ENCODE results near the gene DTL. TPM values are rescaled to one million over a fixed set of nuclear protein-coding genes. Genes with fewer than 3 reads are reported as not detected.
"Not testable (repeated sequence)": the region's sequence is repeated elsewhere in the genome, so short reads cannot be mapped to it uniquely, and the experiment has no call there.

DTL gene
- total RNA-seq (23.4 TPM), polyA plus RNA-seq (0.71 TPM)
- long read RNA-seq, donor 1, full-length matches to known transcripts: 3 of 3 reads
- long read RNA-seq, donor 1, partial matches to known transcripts: 0 of 3 reads
- long read RNA-seq, donor 1, other reads (novel, unspliced or antisense): 0 of 3 reads
- long read RNA-seq, donor 2, full-length matches to known transcripts: 13 of 3,758 reads
- long read RNA-seq, donor 2, partial matches to known transcripts: 3,745 of 3,758 reads
- long read RNA-seq, donor 2, other reads (novel, unspliced or antisense): 0 of 3,758 reads
- long read RNA-seq, donor 3, full-length matches to known transcripts: 7 of 3,906 reads
- long read RNA-seq, donor 3, partial matches to known transcripts: 3,899 of 3,906 reads
- long read RNA-seq, donor 3, other reads (novel, unspliced or antisense): 0 of 3,906 reads
- long read RNA-seq, donor 4, full-length matches to known transcripts: 2 of 16 reads
- long read RNA-seq, donor 4, partial matches to known transcripts: 14 of 16 reads
- long read RNA-seq, donor 4, other reads (novel, unspliced or antisense): 0 of 16 reads
- long read RNA-seq, donor 5, full-length matches to known transcripts: 7 of 5,306 reads
- long read RNA-seq, donor 5, partial matches to known transcripts: 5,299 of 5,306 reads
- long read RNA-seq, donor 5, other reads (novel, unspliced or antisense): 0 of 5,306 reads
- long read RNA-seq, donor 6, full-length matches to known transcripts: 5 of 11 reads
- long read RNA-seq, donor 6, partial matches to known transcripts: 6 of 11 reads
- long read RNA-seq, donor 6, other reads (novel, unspliced or antisense): 0 of 11 reads
- long read RNA-seq, donor 7, full-length matches to known transcripts: 6 of 22 reads
- long read RNA-seq, donor 7, partial matches to known transcripts: 16 of 22 reads
- long read RNA-seq, donor 7, other reads (novel, unspliced or antisense): 0 of 22 reads
- long read RNA-seq, donor 8, full-length matches to known transcripts: 4 of 14 reads
- long read RNA-seq, donor 8, partial matches to known transcripts: 10 of 14 reads
- long read RNA-seq, donor 8, other reads (novel, unspliced or antisense): 0 of 14 reads
- long read RNA-seq, donor 9, full-length matches to known transcripts: 6 of 14 reads
- long read RNA-seq, donor 9, partial matches to known transcripts: 8 of 14 reads
- long read RNA-seq, donor 9, other reads (novel, unspliced or antisense): 0 of 14 reads
- long read RNA-seq, donor 10, full-length matches to known transcripts: 6 of 11 reads
- long read RNA-seq, donor 10, partial matches to known transcripts: 5 of 11 reads
- long read RNA-seq, donor 10, other reads (novel, unspliced or antisense): 0 of 11 reads

- peak within 1 kb of the TSS; percentile 82 to 89 for H3K4me3 ChIP-seq (ENCODE audit: low read length in 2 of 2)
- H3K27ac ChIP-seq (ENCODE audit: low read depth in 1 of 2, low read length in 1 of 2): peak within 1 kb of the TSS; percentile 89 to 96
- DNase-seq (ENCODE audit: low read depth in 6 of 9, low spot score in 9 of 9): peak; percentile 97 to 100 (median 99)
- peaks cover 3 to 9% of the 10 kb centered on the region in 2 donors for H3K4me1 ChIP-seq (ENCODE audit: control insufficient read depth in 2 of 2, insufficient read depth in 2 of 2, low read length in 2 of 2)
- no peaks in the 10 kb centered on the region for H3K9me3 ChIP-seq (ENCODE audit: control insufficient read depth in 2 of 2, insufficient read depth in 1 of 2, low read length in 1 of 2)
- no peaks in the 10 kb centered on the region for H3K36me3 ChIP-seq (ENCODE audit: control insufficient read depth in 2 of 2, insufficient read depth in 2 of 2, low read length in 1 of 2)
- H3K27me3 ChIP-seq (ENCODE audit: control insufficient read depth in 2 of 2, insufficient read depth in 1 of 2, low read length in 1 of 2): no peaks in the 10 kb centered on the region
- WGBS: under 1% methylated on average over 53 of the region's 53 CpGs
Observed at GRCh38 chr1:212035123-212035834, at the start of gene DTL, which contains the start of gene INTS7. Gene DTL, plus strand, starts transcription at chr1:212035748. Its CDS starts 143 bp downstream, at chr1:212035891. Gene INTS7, minus strand, starts transcription at chr1:212035557. Its CDS starts 120 bp downstream, at chr1:212035437.

- H3K36me3 ChIP-seq (ENCODE audit: control insufficient read depth in 2 of 2, insufficient read depth in 2 of 2, low read length in 1 of 2): peaks cover 15 to 34% of the 10 kb centered on the region in 2 donors
- no peak overlapping the region for H3K27ac ChIP-seq (ENCODE audit: low read depth in 1 of 2, low read length in 1 of 2)
- no peak for DNase-seq (ENCODE audit: low read depth in 6 of 9, low spot score in 9 of 9)
- H3K4me1 ChIP-seq (ENCODE audit: control insufficient read depth in 2 of 2, insufficient read depth in 2 of 2, low read length in 2 of 2): no peaks in the 10 kb centered on the region
- no peaks in the 10 kb centered on the region for H3K9me3 ChIP-seq (ENCODE audit: control insufficient read depth in 2 of 2, insufficient read depth in 1 of 2, low read length in 1 of 2)
- 98% methylated on average over 7 of the region's 7 CpGs for WGBS
- no peak overlapping the region for H3K4me3 ChIP-seq (ENCODE audit: low read length in 2 of 2)
- H3K27me3 ChIP-seq (ENCODE audit: control insufficient read depth in 2 of 2, insufficient read depth in 1 of 2, low read length in 1 of 2): no peaks in the 10 kb centered on the region
Observed at GRCh38 chr1:211986628-211987254, 48.8 kb upstream of the DTL start.

- DNase-seq (ENCODE audit: low read depth in 6 of 9, low spot score in 9 of 9): no peak
- H3K4me1 ChIP-seq (ENCODE audit: control insufficient read depth in 2 of 2, insufficient read depth in 2 of 2, low read length in 2 of 2): no peaks in the 10 kb centered on the region
Observed at GRCh38 chr1:211991695-211992094, 43.9 kb upstream of the DTL start.

GRCh38 chr1:211997426-211997825 lies 38.1 kb upstream of the DTL start:
- H3K4me1 ChIP-seq (ENCODE audit: control insufficient read depth in 2 of 2, insufficient read depth in 2 of 2, low read length in 2 of 2); DNase-seq (ENCODE audit: low read depth in 6 of 9, low spot score in 9 of 9); H3K9me3 ChIP-seq (ENCODE audit: control insufficient read depth in 2 of 2, insufficient read depth in 1 of 2, low read length in 1 of 2); H3K27ac ChIP-seq (ENCODE audit: low read depth in 1 of 2, low read length in 1 of 2); H3K4me3 ChIP-seq (ENCODE audit: low read length in 2 of 2); H3K27me3 ChIP-seq (ENCODE audit: control insufficient read depth in 2 of 2, insufficient read depth in 1 of 2, low read length in 1 of 2): not testable (repeated sequence)
- WGBS: 98% methylated on average over 4 of the region's 4 CpGs
- peaks cover 8 to 28% of the 10 kb centered on the region in 2 donors for H3K36me3 ChIP-seq (ENCODE audit: control insufficient read depth in 2 of 2, insufficient read depth in 2 of 2, low read length in 1 of 2)

More at GRCh38 chr1:211991695-211992094, 43.9 kb upstream of the DTL start:
- H3K27me3 ChIP-seq (ENCODE audit: control insufficient read depth in 2 of 2, insufficient read depth in 1 of 2, low read length in 1 of 2): no peaks in the 10 kb centered on the region
- H3K9me3 ChIP-seq (ENCODE audit: control insufficient read depth in 2 of 2, insufficient read depth in 1 of 2, low read length in 1 of 2): no peaks in the 10 kb centered on the region
- no peak overlapping the region for H3K27ac ChIP-seq (ENCODE audit: low read depth in 1 of 2, low read length in 1 of 2)
- no peak overlapping the region for H3K4me3 ChIP-seq (ENCODE audit: low read length in 2 of 2)
- H3K36me3 ChIP-seq (ENCODE audit: control insufficient read depth in 2 of 2, insufficient read depth in 2 of 2, low read length in 1 of 2): peaks cover 6 to 22% of the 10 kb centered on the region in 2 donors

- Histone ChIP-seq H3K27ac (ENCODE audit: low read depth in 1 of 2, low read length in 1 of 2) (no peak overlapping the region), H3K27me3 (ENCODE audit: control insufficient read depth in 2 of 2, insufficient read depth in 1 of 2, low read length in 1 of 2) (no peaks in the 10 kb centered on the region), H3K4me1 (ENCODE audit: control insufficient read depth in 2 of 2, insufficient read depth in 2 of 2, low read length in 2 of 2) (no peaks in the 10 kb centered on the region), H3K36me3 (ENCODE audit: control insufficient read depth in 2 of 2, insufficient read depth in 2 of 2, low read length in 1 of 2) (peaks cover 7 to 28% of the 10 kb centered on the region in 2 donors), H3K9me3 (ENCODE audit: control insufficient read depth in 2 of 2, insufficient read depth in 1 of 2, low read length in 1 of 2) (peaks cover 0 to under 1% of the 10 kb centered on the region in 2 donors), H3K4me3 (ENCODE audit: low read length in 2 of 2) (no peak overlapping the region)
- 97% methylated on average over 3 of the region's 3 CpGs for WGBS
- DNase-seq (ENCODE audit: low read depth in 6 of 9, low spot score in 9 of 9): no peak
Observed at GRCh38 chr1:212002536-212002935, 33.0 kb upstream of the DTL start.

- 90% methylated on average over 7 of the region's 7 CpGs for WGBS
- Histone ChIP-seq H3K4me1 (ENCODE audit: control insufficient read depth in 2 of 2, insufficient read depth in 2 of 2, low read length in 2 of 2) (no peaks in the 10 kb centered on the region), H3K4me3 (ENCODE audit: low read length in 2 of 2) (no peak overlapping the region), H3K9me3 (ENCODE audit: control insufficient read depth in 2 of 2, insufficient read depth in 1 of 2, low read length in 1 of 2) (no peaks in the 10 kb centered on the region), H3K27ac (ENCODE audit: low read depth in 1 of 2, low read length in 1 of 2) (no peak overlapping the region), H3K27me3 (ENCODE audit: control insufficient read depth in 2 of 2, insufficient read depth in 1 of 2, low read length in 1 of 2) (no peaks in the 10 kb centered on the region), H3K36me3 (ENCODE audit: control insufficient read depth in 2 of 2, insufficient read depth in 2 of 2, low read length in 1 of 2) (peaks cover 13 to 31% of the 10 kb centered on the region in 2 donors)
- DNase-seq (ENCODE audit: low read depth in 6 of 9, low spot score in 9 of 9): no peak
Observed at GRCh38 chr1:212004895-212005608, 30.5 kb upstream of the DTL start.

- H3K4me1 ChIP-seq (ENCODE audit: control insufficient read depth in 2 of 2, insufficient read depth in 2 of 2, low read length in 2 of 2): no peaks in the 10 kb centered on the region
- no peaks in the 10 kb centered on the region for H3K9me3 ChIP-seq (ENCODE audit: control insufficient read depth in 2 of 2, insufficient read depth in 1 of 2, low read length in 1 of 2)
- H3K27ac ChIP-seq (ENCODE audit: low read depth in 1 of 2, low read length in 1 of 2): no peak overlapping the region
- no peak for DNase-seq (ENCODE audit: low read depth in 6 of 9, low spot score in 9 of 9)
- H3K27me3 ChIP-seq (ENCODE audit: control insufficient read depth in 2 of 2, insufficient read depth in 1 of 2, low read length in 1 of 2): no peaks in the 10 kb centered on the region
- peaks cover 9 to 35% of the 10 kb centered on the region in 2 donors for H3K36me3 ChIP-seq (ENCODE audit: control insufficient read depth in 2 of 2, insufficient read depth in 2 of 2, low read length in 1 of 2)
- WGBS: 97% methylated on average over 4 of the region's 4 CpGs
- no peak overlapping the region for H3K4me3 ChIP-seq (ENCODE audit: low read length in 2 of 2)
Observed at GRCh38 chr1:212007178-212007577, 28.4 kb upstream of the DTL start.

All from thymus (tissue), 14 donors.